Measurements from ENCODE around the gene NEU2.
A peak's percentile ranks its signal among the peaks of the same experiment; 100 is the strongest.
"Not testable (repeated sequence)": the region's sequence is repeated elsewhere in the genome, so short reads cannot be mapped to it uniquely, and the experiment has no call there.

Gene NEU2

DNA sequence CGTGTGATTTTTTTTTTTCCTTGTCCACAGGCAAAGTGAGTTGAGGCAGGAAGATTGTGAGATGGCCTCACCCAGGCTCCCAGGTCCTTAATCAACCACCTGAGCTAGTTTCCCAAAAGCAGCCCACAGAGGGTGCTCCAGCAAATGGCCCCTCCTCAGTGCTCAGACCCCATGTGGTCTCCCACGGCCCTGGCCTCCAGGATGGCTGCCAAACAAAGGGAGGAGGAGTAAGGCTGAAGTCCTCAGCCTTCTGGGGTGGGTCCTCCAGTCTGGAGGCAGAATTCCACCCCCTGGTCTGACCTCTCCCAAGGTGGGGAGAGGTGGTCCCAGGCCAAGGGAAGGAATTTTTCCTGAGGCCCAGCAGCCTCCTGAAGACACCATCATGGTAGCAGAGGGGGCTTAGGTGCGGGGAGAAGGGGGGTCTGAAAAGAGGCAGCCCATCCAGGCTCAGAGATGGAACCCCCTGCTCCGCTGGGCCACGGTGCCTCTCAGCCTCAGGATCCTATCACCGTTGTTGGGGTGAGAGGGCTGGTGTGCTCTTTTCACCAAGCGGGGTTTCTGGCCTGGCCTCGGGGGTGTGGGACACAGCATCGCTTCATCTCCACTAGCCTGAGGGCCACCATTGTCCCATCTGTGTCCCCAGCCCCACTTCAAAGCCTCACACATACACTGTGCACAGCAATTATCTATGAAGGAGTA, 21.8 kb upstream of the NEU2 start:
- no peak for DNase-seq

DNA sequence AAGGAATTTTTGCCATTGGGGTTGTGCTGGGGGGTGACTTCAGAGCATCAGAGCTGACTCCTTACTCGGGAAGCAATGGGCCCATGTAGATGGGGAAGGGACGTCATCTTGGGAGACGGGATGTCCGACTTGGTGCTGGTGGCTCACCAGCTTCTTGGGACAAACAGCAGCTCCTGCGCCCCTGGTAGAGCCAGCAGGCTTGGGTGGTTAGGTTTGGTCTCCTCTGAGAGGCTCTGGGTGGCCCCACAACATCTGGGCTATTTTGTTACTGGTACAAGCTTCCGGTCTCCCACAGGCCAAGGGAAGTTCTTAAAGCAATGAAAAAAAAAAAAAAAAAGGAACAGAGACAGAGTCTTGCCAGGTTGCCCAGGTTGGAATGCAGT, 21.2 kb upstream of the NEU2 start:
- DNase-seq: no peak

DNA sequence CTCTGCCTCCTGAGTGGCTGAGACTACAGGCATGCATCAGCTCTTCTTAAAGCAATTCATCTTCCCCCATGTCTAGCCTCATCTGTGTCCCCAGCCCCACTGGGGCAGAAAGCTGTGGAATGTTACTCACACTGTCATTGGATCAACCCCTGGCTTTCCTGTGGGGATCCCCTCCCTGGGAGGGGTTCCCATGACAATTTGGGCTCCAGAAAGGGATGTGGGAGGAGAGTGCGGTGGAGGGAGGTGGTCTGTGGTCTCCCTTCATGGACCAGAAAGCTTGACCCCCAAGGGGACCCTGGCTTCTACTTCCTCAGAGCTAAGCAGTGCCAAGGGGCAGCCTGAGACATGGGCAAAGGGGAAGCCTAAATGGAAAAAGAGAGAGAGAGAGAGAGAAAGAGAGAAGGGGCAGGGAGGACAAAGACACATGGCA, 20.8 kb upstream of the NEU2 start:
- no peak for DNase-seq

DNA sequence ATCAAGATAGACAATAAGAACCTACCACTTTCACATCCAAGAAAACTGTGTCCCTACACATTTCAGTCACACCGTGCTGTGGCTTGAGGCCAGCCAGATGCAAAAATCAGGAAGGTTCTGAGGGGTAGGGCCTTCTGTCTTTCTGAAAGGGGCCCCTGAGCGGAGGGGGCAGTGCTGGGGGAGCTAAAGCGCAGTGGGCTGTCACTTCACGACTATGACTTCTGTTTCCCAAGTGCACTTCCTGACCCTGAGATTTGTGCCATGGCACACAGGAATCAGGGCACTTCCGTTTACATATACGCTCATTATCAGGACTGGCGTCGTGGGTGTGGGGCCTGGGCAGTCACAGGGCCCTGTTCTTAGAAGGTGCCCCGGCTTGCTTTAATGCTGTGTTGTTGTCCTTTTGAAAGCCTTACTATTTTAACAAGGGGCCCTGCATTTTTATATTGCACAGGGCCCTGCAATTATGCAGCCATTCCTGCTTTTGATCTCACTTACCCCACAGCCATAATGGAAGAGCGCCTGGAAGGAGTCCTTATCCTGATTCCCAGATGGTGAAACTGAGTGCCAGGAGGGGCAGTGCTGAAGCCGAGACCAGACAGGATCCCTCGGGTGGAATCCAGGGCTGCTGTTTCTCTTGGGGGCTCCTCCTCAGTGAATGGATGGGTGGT, 20.0 kb upstream of the NEU2 start:
- no peak for DNase-seq

DNA sequence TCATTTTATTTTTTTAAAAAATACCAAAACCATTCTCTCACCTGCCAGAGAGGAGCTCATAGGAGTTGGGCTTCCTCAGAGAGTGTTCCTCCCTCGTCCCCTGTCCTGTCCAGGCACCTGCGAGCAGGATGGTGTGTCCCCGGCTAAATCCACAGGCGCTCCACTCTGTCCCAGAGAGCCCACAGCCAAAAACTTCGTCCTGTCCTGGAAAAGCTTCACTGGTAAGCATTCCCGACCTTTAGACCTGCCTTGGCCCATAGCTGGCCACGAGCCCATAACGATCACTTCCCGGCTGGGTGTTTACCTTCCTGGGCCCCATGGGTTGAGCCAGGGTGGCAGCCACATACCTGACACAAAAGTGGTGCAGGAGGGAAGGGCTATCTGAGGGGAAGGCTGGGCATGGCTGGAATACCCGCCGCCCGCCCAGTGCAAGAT, 19.4 kb upstream of the NEU2 start, which contains the start of gene NGEF:
Gene NGEF, minus strand, starts transcription at position 230 of the 435 bp plus-strand sequence. CDS start 38,366 bp downstream, outside the sequence.
- DNase-seq: no peak

DNA sequence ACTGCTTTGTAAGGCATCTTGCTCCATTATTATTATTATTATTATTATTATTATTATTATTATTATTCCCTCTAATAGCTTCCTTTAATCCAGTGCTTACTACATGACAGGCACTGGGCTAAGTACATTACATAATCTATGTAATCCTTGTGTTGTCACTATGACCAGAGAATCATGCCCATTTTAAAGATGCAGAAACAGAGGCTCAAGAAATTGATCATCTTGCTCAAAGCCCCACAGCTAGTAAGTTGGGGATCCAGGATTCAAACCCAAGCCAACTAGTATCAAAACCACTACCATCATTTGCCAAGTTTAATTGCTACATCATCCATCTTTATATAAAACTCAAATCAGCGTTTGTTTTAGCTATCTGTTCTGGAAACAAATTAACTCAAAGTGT, 18.8 kb upstream of the NEU2 start:
- DNase-seq: no peak

DNA sequence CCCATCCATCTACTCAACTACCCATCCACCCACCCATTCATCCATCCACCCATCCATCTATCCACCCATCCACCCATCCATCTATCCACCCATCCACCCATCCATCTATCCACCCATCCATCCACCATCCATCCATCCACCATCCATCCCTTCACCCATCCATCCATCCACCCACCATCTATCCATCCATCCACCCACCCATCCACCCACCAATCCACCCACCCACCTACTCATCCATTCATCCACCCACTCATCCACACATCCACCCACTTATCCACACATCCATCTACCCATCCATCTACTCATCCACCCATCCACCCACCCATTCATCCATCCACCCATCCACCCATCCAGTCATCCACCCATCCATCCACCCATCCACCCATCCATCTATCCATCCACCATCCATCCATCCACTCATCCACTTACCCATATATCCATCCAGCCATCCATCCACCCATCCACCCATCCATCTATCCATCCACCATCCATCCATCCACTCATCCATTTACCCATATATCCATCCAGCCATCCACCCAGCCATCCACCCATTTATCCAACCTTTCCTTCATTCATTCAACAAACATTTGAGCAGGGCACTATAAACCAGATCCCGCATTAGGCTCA, 17.3 kb upstream of the NEU2 start:
- no peak for DNase-seq

DNA sequence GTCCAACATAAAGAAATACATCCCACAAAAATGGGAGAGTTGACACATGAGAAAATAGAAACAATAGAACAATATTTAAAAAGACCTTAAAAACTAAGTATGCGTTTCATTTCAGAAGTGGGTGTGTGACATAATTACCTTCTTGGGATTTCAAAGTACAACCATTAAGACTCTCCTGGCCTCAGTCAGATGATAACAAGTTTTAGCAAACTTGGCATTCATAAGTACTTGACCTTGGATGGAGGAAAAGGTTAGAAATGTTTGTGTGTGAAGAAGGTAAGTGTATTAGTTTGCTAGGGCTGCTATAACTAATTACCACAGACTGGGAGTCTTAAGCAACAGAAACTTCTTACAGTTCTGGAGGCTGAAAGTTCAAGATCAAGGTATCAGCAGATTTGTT, 14.5 kb upstream of the NEU2 start:
- no peak for DNase-seq

DNA sequence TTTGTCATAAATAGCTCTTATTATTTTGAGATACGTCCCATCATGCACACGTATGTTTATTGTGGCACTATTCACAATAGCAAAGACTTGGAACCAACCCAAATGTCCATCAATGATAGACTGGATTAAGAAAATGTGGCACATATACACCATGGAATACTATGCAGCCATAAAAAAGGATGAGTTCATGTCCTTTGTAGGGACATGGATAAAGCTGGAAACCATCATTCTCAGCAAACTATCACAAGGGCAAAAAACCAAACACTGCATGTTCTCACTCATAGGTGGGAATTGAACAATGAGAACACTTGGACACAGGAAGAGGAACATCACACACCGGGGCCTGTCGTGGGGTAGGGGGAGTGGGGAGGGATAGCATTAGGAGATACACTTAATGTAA, 12.9 kb upstream of the NEU2 start:
- not testable (repeated sequence) for DNase-seq

DNA sequence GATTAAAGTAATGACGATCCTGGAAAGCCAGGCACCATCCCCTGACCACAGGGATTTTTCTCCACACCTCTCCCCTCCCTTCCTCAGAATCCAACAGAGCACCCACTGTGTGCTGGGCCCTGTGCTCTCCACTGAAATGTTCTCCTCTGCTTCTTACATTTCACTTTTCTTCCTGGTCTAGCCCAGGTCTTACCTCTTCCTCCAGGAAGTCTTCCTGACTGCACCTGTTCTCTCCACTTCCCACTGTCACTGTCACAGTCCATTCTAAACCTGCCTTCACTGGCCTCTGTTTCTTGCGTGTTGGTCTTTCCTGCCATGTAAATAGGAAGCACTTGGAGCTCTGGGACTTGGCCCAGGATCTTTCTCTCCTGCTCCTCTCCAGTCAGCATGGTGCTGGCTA, 12.0 kb upstream of the NEU2 start:
- DNase-seq: no peak

DNA sequence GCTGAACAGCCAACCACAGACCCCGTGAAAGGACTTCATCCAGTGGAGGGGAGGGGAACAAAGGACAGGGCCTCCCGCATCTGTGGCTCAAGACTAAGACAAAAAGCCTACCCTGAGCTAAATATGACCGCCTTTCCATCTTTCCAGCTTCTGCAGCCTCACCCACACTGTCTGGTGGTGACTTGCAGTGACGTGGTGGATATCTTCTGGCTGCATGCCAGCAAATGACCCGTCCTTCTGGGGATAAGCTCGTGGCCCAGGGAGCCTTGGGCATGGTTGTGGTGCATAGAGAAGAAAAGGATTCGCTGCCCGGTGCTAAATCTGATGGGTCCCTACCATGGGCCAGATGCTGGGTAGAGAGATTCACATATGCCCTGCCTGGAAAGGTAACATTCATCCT, 10.7 kb upstream of the NEU2 start:
- peak; percentile 31 for DNase-seq

DNA sequence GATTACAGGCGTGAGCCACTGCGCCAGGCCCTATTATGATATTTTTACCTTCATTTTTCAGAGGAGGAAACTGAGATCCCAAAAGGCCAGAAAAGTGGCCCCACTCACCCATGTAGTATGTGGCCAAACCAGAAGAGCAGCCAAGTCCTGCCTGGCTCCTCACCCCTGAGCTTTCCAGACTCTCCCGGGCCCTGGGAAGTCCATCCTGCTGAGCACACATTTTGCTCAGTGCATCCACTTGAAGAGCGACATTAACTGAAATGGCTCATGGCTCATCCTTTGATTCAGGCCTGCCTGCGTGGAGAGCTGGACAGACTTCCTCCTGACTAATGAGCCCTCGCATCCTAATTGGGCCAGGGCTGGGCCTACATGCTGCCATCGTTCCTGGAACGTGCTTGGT, 9.9 kb upstream of the NEU2 start:
- DNase-seq: no peak

DNA sequence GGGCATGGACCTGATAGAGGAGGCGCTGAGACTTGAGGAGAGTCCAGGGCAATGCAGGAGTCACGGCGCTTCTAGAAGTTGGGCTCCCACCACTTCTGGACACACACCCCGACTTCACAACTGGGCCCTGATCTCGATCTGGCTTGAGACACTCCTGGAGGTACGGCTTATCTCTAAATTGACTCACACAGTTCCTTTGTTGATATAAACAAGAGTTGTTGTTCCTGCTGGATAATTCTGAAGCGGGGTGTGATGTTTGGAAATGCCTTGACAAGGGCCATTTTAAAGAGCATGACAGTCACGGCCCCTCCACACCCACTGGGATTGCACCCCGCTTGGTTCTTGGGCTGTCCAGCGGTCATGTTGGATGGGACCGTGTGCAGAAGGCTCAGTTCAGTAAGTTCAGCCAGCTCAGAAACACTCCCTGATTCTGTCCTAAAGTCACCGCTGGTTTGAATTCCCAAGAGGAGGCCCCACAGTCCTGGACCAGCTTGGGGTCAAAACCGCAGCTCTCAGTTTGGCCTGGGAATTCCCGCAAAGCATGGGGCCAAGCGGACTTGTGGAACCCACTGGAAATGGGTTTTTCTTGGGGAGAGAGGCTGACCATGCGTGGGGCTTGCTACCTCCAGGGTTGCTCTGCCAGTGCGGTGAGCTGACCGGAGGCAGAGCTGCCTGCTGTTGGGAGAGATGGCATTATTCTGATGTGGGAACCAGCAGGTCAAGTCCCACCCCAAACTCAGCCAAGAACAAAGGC, 9.3 kb upstream of the NEU2 start:
- DNase-seq: no peak

DNA sequence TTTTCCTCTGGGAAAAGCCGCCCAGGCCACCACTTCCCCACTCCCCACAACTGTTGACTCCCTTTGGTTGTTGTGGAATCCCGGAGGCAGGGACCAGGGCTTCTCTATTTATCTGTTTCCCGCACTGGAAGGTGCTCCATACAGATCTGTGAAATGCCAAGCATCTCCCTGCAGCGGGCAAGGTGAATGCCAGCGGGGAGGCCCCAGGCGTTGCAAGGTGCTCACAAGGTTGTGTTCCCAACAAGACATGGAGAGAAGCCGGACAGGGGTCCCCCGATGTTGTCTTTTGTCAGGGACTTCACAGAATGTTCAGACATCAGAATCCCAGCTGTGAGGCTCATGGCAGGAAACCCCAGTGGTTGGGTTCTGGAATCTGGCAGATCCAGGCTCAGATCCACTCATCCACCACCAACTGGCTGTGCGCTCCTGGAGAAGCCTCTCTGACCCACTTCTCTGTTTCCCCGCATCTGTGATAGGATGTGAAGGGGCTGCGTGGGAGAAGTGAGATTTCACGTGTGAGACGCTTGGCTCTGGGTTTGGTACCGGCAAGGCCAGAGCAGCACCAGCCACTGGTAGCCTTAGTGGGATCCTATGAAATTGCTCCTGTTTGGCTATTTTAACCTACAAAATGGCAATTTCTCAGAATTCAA, 8.6 kb upstream of the NEU2 start:
- DNase-seq: no peak

DNA sequence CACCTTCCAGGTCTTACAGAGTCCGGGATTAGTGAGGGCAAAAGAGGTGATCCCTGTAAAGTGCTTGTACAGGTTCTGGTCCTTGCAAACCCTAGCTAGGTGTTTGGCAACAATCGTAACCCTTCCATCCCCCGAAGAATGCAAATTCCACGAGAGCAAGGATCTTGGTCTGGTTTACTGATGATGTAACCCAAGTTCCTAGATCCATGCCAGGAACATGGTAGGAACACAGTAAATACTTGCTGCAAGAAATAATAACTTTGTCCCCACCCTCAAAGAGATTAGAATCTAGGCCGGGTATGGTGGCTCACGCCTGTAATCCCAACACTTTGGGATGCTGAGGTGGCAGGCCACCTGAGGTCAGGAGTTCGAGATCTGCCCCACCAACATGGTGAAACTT, 6.8 kb upstream of the NEU2 start:
- no peak for DNase-seq

DNA sequence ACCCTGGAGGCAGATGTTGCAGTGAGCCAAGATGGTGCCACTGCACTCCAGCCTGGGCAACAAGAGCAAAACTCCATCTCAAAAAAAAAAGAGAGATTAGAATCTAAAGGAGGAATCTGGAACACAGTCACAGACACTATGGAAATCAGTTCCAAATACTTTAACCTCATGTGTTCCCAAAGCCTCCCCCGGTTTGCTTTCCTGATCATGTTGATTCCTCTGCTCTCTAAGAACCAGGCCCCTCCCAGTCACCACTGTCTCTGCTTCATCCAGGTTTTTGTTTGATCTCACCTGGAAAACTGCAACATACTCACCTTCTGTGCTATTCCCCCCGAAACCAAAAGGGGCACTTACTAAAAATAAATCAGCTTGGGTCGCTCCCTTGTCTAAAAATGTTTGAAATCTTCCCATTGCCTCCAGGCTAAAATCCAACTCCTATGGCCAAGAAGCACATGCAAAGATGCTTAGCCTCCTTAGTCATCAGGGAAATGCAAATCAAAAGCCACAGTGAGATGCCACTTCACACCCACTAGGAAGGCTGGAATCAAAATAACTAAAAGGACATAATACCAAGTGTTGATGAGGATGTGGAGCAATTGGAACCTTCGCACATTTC, 6.2 kb upstream of the NEU2 start:
- DNase-seq: peak; percentile 84

DNA sequence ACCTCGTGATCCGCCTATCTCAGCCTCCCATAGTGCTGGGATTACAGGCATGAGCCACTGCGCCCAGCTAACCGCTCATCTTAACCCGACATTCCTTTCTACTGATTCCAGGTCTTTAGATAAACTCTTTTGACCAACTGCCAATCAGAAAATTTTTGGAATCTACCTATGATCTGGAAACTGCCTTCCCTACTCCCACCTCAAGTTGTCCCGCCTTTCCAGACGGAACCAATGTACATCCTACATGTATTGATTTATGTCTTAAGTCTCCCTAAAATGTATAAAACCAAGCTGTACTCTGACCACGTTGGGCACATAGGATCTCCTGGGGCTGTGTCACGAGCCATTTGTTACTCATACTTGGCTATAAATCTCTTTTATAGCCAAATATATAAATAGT, 3.2 kb upstream of the NEU2 start:
- peak; percentile 21 for DNase-seq

DNA sequence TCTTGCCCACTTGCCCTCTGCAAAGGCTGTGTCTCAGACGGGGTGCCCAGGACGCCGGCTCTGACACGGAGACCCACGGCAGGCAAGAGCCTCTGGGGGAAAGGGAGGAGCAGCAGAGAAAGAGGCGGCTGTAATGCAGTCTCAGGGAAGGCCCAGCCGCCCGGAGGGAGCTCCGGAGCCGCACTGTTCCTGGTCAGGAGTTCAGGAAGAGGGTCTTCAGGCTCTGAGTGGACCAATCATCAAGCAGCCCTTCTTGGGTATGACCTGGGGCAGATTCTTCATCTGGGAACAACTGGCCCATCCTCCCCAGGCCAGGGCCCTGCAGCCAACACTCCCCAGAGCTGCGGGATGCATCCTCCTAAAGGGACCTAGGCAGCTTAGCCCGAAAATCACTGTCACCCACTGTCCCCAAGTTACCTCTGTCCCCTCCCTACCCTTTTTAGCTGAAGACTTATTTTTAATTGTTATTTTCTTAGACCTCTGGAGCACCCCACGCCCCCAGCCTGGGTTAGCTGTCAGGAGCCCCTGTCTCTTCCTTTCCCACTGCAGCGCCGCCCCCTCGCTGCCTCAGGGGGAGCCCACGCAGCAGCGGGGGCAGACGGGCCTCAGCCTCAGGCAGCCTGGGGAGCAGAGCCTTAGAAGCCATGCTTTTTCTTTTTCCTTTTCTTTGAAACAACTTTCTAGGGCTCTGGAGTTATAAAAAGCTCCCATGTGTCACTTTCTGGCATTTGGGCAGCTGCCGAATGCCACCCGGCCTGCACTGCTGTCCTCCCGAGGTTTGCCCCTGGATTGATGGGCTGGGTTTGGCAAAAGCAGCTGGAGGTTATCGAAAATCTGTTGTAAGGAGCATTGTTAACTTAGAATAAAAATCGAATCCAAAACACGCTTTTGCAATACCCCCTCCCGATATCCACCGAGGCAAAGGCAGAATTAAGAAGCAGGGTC, 644 bp upstream of the NEU2 start:
- DNase-seq: no peak

DNA sequence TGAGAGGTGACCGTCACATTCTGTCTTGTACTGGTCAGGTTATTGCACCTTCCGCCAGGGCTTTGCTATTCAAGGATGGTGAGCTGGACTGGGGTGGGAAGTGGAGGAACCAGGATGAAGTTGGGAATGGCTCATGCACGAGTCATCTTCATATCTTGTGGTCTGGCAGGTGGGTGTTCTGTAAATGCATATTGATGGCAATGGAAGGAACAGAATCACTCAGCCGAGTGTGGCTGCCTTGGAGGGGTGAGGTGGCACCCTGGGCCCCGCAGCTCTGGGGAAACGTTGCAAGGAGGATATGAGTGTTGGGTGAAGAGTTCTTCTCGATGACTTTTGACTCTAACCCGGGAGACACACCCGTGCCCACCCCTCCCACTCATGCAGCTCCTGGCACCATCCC, 1.2 kb downstream of the NEU2 start:
- peak; percentile 32 for DNase-seq

DNA sequence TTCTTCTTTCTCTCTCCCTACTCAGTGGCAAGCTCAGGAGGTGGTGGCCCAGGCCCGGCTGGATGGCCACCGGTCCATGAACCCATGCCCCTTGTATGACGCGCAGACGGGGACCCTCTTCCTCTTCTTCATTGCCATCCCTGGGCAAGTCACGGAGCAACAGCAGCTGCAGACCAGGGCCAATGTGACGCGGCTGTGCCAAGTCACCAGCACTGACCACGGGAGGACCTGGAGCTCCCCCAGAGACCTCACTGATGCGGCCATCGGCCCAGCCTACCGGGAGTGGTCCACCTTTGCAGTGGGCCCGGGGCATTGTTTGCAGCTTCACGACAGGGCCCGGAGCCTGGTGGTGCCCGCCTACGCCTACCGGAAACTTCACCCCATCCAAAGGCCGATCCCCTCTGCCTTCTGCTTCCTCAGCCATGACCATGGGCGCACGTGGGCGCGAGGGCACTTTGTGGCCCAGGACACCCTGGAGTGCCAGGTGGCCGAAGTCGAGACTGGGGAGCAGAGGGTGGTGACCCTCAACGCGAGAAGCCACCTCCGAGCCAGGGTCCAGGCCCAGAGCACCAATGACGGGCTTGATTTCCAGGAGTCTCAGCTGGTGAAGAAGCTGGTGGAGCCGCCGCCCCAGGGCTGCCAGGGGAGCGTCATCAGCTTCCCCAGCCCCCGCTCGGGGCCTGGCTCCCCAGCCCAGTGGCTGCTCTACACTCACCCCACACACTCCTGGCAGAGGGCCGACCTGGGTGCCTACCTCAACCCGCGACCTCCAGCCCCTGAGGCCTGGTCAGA, 1.8 kb downstream of the NEU2 start:
- no peak for DNase-seq

Measured in EL (cell line).